A673 (cell line): Measurements from ENCODE around the gene SEC61B.

Experiments
- EZH2 ChIP-seq: fragments of 200-600 bp; sonication (generic); IDR thresholded peaks from 2 replicates; pipeline ENCODE4 v1.6.1; 2017; ENCODE audit warnings: borderline replicate concordance, low read depth, mild to moderate bottlenecking, mixed read lengths, antibody characterized with exemption, low read length; ENCODE audit not compliant: poor library complexity, severe bottlenecking
- TF ChIP-seq, protein P1 (sequence below): fragments of 300-800, 200-600 bp; sonication (generic); conservative IDR thresholded peaks from 2 replicates; pipeline ENCODE4 v1.5.1; 2017; ENCODE audit warnings: low read depth, mild to moderate bottlenecking, antibody characterized with exemption, low read length, moderate library complexity, mixed read lengths

DNA sequence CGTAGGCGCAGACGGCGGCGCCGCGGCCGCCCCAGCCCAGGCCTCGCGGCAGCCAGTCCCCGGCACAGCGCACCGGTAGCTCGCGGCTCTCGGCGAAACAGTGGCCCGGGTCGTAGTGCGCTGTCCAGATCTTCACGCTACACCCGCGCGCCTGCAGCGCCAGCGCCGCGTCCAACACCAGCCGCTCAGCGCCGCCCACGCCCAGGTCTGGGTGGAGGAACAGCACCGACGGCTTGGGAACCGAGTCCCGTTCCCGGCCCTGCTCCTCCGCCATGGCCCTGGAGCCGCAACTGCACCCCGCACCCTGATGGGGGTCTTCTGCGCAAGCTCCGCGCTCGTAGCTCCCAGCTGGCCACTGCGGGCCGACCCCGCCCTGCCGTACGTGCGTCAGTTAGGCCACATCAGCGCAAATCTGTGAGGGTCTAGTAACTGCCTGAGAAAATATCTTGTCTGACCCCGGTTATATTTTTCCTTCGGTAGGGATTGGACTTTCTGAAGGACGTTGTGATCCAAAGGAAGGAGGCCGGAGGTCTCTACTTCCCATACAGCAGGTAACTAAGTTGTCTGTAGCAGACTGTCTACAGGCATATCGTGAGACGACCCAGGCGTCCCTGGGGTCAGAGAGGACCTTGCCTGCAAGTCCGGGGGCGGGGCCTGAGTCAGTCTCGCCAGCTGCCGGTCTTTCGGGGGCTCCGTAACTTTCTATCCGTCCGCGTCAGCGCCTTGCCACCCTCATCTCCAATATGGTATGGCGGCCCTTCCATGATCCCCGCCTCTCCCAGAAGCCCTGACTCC lies at the start of gene SEC61B, which contains the start of gene ALG2:
- TF ChIP-seq, protein P1, sequence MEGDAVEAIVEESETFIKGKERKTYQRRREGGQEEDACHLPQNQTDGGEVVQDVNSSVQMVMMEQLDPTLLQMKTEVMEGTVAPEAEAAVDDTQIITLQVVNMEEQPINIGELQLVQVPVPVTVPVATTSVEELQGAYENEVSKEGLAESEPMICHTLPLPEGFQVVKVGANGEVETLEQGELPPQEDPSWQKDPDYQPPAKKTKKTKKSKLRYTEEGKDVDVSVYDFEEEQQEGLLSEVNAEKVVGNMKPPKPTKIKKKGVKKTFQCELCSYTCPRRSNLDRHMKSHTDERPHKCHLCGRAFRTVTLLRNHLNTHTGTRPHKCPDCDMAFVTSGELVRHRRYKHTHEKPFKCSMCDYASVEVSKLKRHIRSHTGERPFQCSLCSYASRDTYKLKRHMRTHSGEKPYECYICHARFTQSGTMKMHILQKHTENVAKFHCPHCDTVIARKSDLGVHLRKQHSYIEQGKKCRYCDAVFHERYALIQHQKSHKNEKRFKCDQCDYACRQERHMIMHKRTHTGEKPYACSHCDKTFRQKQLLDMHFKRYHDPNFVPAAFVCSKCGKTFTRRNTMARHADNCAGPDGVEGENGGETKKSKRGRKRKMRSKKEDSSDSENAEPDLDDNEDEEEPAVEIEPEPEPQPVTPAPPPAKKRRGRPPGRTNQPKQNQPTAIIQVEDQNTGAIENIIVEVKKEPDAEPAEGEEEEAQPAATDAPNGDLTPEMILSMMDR: no peak
- TF ChIP-seq EZH2: no peak
